WI38 (cell line): ENCODE data around the gene TNS2.
"Not testable (repeated sequence)": the region's sequence is repeated elsewhere in the genome, so short reads cannot be mapped to it uniquely, and the experiment has no call there.

Experiments used
- H3K4me3 ChIP-seq: 2 replicates; pipeline ENCODE4 v1.5.1; 2011; ENCODE audit warnings: low read depth, mild to moderate bottlenecking, control low read depth, low read length
- TF ChIP-seq, protein P1 (sequence below): IDR thresholded peaks from 2 replicates; pipeline ENCODE4 v1.5.1; 2012; ENCODE audit warnings: low read depth, mild to moderate bottlenecking, control low read depth, low read length

Gene TNS2

DNA sequence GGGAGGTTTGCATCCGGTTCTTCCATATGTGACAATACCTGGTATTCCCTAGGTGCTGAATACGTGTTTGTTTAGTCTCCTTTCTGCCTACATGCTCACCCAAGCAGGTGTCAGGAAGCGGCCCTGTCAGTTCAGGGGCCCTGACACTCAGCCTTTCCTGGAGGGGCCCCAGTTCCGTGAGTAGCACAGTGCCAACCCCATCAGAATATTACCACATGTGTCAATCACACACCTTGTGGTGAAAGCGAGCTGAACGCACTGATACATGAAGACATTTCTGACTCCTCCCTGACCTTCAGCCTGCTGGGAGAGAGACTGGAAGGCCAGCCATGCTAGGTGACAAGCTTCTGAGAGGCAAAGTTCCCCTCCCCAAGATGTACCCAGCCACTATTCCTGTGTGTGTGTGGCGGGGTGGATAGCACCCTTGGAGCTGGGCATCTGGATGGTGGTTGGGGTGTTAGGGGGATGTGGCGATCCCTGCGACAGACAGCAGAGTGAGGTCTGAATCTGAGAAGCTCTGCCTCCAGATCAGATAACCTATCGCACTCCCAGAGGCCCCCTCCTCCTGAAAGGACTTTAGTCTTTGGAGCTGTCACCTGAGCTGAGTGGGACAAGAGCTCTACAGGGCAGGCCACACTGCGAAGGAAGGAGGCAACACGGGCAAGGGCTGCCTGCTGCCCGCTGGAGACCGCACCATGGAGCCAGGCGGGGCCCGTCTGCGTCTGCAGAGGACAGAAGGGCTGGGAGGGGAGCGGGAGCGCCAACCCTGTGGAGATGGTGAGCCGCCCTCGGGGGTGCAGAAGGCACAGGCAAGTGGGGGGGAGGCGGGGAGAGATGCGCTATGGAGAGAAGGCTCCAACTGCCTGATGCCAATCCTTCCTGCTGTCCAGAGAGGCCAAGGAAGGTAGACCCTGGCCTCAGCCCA, 53.3 kb downstream of the TNS2 start, which contains the start of gene SOAT2:
TSS of gene SOAT2 (plus strand) at position 604 of the 925 bp plus-strand sequence. CDS start at position 696, 92 bp downstream.
- no peak within 1 kb of the TSS for H3K4me3 ChIP-seq
- TF ChIP-seq, protein P1, sequence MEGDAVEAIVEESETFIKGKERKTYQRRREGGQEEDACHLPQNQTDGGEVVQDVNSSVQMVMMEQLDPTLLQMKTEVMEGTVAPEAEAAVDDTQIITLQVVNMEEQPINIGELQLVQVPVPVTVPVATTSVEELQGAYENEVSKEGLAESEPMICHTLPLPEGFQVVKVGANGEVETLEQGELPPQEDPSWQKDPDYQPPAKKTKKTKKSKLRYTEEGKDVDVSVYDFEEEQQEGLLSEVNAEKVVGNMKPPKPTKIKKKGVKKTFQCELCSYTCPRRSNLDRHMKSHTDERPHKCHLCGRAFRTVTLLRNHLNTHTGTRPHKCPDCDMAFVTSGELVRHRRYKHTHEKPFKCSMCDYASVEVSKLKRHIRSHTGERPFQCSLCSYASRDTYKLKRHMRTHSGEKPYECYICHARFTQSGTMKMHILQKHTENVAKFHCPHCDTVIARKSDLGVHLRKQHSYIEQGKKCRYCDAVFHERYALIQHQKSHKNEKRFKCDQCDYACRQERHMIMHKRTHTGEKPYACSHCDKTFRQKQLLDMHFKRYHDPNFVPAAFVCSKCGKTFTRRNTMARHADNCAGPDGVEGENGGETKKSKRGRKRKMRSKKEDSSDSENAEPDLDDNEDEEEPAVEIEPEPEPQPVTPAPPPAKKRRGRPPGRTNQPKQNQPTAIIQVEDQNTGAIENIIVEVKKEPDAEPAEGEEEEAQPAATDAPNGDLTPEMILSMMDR: no peak

DNA sequence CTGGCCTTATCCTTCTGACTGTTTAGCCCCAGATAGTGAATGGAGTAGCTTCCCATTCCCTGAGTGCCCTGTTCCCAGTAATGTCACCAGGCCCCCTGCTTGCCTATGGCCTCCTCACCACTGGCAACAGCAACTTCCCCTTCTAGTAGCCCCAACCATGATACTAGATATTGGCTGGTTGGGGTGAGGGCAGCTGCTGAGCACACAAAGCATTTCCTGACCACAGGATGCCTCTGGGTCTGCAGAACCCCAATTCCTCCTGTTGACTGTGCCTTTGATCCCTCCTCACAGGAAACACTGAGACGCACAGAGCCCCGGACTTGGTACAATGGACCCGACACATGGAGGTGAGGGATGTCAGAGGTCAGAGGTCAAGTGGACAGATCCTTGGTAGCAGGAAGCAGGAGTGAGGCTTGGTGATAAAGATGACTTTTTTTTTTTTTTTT, 54.0 kb downstream of the TNS2 start:
- TF ChIP-seq, protein P1: no peak
- no peak overlapping the region for H3K4me3 ChIP-seq

DNA sequence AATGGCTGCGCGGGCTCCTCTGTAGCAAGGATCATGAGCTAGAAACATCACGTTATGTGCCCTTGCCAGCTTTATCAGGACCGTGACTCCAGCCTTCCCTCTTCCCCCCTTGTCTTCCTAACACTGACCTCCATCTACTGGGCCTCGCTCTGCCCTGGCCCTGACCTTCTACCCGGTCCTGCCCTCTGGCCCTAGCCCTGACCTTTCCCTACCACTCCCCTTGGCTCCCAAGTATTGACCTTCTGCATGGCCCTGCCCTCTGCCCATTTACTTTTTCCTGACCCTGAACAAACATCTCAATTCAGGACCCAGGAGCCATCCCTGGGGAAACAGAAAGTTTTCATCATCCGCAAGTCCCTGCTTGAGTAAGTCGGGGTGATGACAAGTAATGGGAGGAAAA, 55.4 kb downstream of the TNS2 start:
- H3K4me3 ChIP-seq: no peak overlapping the region
- TF ChIP-seq, protein P1: no peak

DNA sequence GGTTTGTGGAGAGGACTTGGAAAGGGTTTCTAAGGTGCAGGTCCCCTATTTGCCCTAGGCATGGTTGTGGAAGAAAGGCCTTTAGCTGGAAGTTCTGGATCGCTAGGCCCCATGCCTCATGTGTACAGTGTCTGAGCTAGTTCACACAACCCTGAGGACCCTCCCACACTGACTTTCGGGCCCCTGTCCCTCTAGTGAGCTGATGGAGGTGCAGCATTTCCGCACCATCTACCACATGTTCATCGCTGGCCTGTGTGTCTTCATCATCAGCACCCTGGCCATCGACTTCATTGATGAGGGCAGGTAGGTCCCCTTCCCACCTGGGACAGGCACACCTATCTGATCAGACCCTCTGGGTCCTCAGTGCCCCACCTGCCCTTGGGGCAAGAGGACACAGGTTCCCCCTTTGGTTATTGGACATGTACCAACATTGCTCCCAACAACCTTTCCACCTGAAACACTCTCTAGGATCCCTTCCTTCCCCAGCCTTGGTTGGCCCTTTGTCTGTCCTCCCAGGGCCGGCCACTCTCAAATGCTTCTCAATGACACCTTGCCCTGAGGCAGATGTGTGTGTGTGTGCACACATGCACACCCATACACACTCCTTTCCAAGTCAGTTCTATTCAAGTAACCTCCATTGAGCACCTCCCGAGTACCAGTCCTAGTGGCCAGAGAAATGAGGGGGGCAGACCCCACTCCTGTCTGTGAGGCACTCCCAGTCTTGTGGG, 56.0 kb downstream of the TNS2 start:
- no peak overlapping the region for H3K4me3 ChIP-seq
- TF ChIP-seq, protein P1: no peak

DNA sequence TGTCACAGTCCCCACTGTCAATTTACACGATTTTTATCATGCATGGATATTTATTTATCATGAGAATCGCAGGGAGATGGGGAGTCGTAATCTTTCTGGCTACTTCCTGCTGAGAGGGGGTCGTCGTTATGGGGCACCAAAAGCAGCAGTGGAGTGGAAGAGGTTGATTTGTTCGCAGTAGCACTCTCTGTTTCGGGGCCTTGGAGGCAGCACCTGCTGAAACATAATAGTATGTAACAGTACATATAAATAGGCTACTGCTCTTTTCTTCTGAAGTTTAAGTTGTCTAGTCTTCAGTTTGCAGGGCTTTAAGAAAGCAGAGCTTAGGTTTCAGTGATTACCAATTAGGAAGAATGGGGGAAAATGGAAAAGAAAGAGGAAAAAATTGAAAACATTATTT, 57.3 kb downstream of the TNS2 start:
- TF ChIP-seq, protein P1: no peak

DNA sequence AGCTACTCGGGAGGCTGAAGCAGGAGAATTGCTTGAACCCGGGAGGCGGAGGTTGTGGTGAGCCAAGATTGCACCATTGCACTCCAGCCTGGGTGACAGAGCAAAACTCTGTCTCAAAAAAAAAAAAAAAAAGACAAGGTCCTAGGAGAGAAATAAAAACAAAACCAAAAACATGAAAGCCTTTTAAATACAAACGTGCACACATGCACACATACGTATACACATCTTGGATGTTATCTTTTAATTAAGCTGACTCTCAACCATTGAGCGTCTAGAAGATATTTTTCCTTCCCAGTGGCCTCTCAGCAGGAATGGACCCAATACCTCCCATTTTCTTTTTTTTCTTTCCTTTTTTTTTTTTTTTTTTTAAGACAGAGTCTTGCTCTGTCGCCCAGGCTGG, 62.6 kb downstream of the TNS2 start:
- H3K4me3 ChIP-seq: not testable (repeated sequence)

More for the DNA sequence above, 57.3 kb downstream of the TNS2 start:
- no peak overlapping the region for H3K4me3 ChIP-seq

DNA sequence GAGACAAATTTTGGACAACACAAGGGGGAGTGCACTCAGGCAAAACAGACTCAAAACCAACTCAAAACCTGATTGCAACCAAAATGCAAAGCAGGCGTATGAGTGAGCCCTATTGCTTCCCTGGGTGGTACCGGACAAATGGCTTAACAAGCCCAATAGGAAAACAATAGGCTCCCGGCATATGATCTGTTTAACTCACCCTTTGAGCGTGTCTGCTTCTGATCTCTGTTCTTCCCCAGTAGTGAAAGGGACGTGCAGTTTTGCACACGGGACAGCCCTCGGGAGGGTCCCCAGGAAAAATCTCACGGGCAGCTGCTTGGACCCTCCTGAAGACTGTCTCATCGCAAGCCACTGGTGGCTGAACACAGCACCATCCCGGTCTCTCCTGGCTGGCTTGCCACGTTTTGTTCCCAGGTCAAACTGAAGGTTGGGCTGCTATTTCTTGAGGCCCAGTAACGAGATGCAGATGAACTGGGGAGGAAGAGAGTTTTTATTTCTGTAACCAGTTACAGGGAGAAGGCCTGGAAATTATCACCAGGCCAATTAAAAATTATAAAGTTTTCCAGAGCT, 63.4 kb downstream of the TNS2 start:
- H3K4me3 ChIP-seq: no peak overlapping the region
- TF ChIP-seq, protein P1: no peak
